Neuronal stem cell (in vitro differentiated cells): Measurements from ENCODE around the gene CREB5.

ENCODE experiments used
- DNase-seq: peaks from one replicate; pipeline ENCODE4 v3.0.0-alpha.2; 2013; ENCODE audit warnings: low spot score
- H2AFZ ChIP-seq: one replicate; pipeline ENCODE4 v1.6.1; 2013; ENCODE audit warnings: mild to moderate bottlenecking, low read length, inconsistent platforms
- H2AK5ac ChIP-seq: 2 replicates; pipeline ENCODE4 v1.6.1; 2013; ENCODE audit warnings: low read depth, mild to moderate bottlenecking, inconsistent platforms, low read length, moderate library complexity, mixed read lengths
- H2BK120ac ChIP-seq: 2 replicates; pipeline ENCODE4 v1.6.1; 2013; ENCODE audit warnings: low read depth, mild to moderate bottlenecking, inconsistent platforms, low read length, moderate library complexity, mixed read lengths
- H2BK12ac ChIP-seq: one replicate; pipeline ENCODE4 v1.6.1; 2013; ENCODE audit warnings: low read length, inconsistent platforms
- H2BK15ac ChIP-seq: 2 replicates; pipeline ENCODE4 v1.6.1; 2013; ENCODE audit warnings: mild to moderate bottlenecking, low read length, inconsistent platforms, mixed read lengths
- H2BK5ac ChIP-seq: one replicate; pipeline ENCODE4 v1.6.1; 2013; ENCODE audit warnings: inconsistent platforms, mild to moderate bottlenecking, low read length, moderate library complexity
- H3K14ac ChIP-seq: one replicate; pipeline ENCODE4 v1.6.1; 2013; ENCODE audit warnings: low read length, inconsistent platforms
- H3K18ac ChIP-seq: 2 replicates; pipeline ENCODE4 v1.6.1; 2013; ENCODE audit warnings: low read length, inconsistent platforms
- H3K23ac ChIP-seq: 2 replicates; pipeline ENCODE4 v1.6.1; 2013; ENCODE audit warnings: low read depth, mild to moderate bottlenecking, mixed read lengths, low read length, inconsistent platforms; ENCODE audit not compliant: poor library complexity
- H3K27ac ChIP-seq: replicated peaks from 3 replicates; pipeline ENCODE4 v1.5.1; 2013; ENCODE audit warnings: low read length, inconsistent platforms
- H3K27me3 ChIP-seq, 3 experiments: 2 replicates each; pipeline ENCODE4 v1.6.1; 2013; ENCODE audit warnings: low read length in 3 of 3, mild to moderate bottlenecking in 2 of 3, inconsistent platforms in 1 of 3, low read depth in 1 of 3, mixed read lengths in 1 of 3, moderate library complexity in 1 of 3; ENCODE audit not compliant: control insufficient read depth in 3 of 3, insufficient read depth in 3 of 3
- H3K36me3 ChIP-seq, 2 donors: replicated peaks in 1 of 2; 2 replicates each; pipeline ENCODE4 v1.6.1; 2013; ENCODE audit warnings: low read length in 2 of 2; ENCODE audit not compliant: control insufficient read depth in 2 of 2, insufficient read depth in 2 of 2
- H3K4ac ChIP-seq: 2 replicates; pipeline ENCODE4 v1.6.1; 2013; ENCODE audit warnings: inconsistent platforms, mild to moderate bottlenecking, low read length, moderate library complexity
- H3K4me1 ChIP-seq, 2 donors: 1 replicate in 1 of 2; 2 replicates in 1 of 2; pipeline ENCODE4 v1.6.1; 2013; ENCODE audit warnings: low read length in 2 of 2, low read depth in 1 of 2; ENCODE audit not compliant: control insufficient read depth in 2 of 2, insufficient read depth in 1 of 2
- H3K4me2 ChIP-seq: one replicate; pipeline ENCODE4 v1.6.1; 2013; ENCODE audit warnings: mild to moderate bottlenecking, low read length, inconsistent platforms; ENCODE audit not compliant: insufficient read depth, poor library complexity, severe bottlenecking
- H3K4me3 ChIP-seq, 2 donors: 2 replicates each; pipeline ENCODE4 v1.5.1; 2013; ENCODE audit warnings: low read length in 2 of 2, mild to moderate bottlenecking in 2 of 2, inconsistent platforms in 1 of 2, moderate library complexity in 1 of 2
- H3K79me1 ChIP-seq: one replicate; pipeline ENCODE4 v1.6.1; 2013; ENCODE audit warnings: low read depth, mild to moderate bottlenecking, inconsistent platforms, low read length, moderate library complexity
- H3K9ac ChIP-seq: one replicate; pipeline ENCODE4 v1.6.1; 2013; ENCODE audit warnings: mild to moderate bottlenecking, low read depth, low read length, inconsistent platforms; ENCODE audit not compliant: poor library complexity
- H3K9me3 ChIP-seq, 2 donors: replicated peaks in 1 of 2; 2 replicates each; pipeline versions ENCODE3 to v1.6.1; 2013; ENCODE audit warnings: low read length in 2 of 2, mild to moderate bottlenecking in 2 of 2, inconsistent platforms in 1 of 2, low read depth in 1 of 2, mixed read lengths in 1 of 2, moderate library complexity in 1 of 2; ENCODE audit not compliant: control insufficient read depth in 2 of 2, insufficient read depth in 1 of 2
- H4K8ac ChIP-seq: one replicate; pipeline ENCODE4 v1.6.1; 2013; ENCODE audit warnings: low read depth, mild to moderate bottlenecking, inconsistent platforms, low read length, moderate library complexity
- H4K91ac ChIP-seq: one replicate; pipeline ENCODE4 v1.6.1; 2013; ENCODE audit warnings: low read length, low read depth, mild to moderate bottlenecking, inconsistent platforms; ENCODE audit not compliant: poor library complexity
- WGBS, 2 donors: extraction: QIAGEN DNeasy Blood & Tissue Kit; methylation state at CpG; one replicate each; pipeline ENCODE4 v1.1.7; 2013; ENCODE audit warnings: missing lambda C conversion rate in 2 of 2, mixed read lengths in 1 of 2; ENCODE audit not compliant: insufficient read length in 2 of 2, insufficient replicate concordance in 1 of 2; ENCODE audit errors: extremely low coverage in 2 of 2; 5-methylcytosine and 5-hydroxymethylcytosine counted together

CREB5 gene

DNA sequence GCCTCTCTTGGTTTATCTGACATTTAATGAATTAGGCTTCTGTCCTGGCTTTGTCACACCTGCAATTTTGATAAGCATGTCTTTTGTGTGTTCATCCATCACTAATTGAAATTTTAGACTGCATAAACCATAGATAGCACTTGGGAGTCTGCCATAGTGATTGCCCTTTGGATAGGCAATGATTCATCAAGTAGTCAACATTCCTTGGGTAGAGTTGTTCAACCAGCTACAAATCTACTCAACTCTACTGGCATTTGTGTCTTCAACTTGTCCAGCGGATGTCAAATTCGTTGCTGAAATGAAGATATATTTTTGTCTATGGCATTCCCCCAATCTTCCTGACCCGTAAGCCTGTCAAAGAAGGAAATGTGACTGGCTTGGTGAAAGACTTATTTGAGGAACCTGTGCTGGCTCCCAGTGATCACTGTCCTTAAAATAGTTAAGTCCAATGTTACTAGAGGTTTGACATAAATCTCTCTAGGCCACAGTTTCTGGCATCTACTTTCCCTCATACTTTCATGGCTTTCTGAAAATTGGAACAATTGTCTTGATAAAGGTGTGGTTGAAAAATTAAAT, 33.7 kb upstream of the CREB5 start:
- no peak overlapping the region for H2BK120ac ChIP-seq
- no peak overlapping the region for H3K9ac ChIP-seq
- whole genome bisulfite sequencing, 2 donors = no CpG with 5 or more reads among the region's 3 CpGs
- no peak overlapping the region for H2AFZ ChIP-seq
- H3K79me1 ChIP-seq = no peaks in the 10 kb centered on the region
- H2BK15ac ChIP-seq = no peak overlapping the region
- H3K4me1 ChIP-seq = no peaks in the 10 kb centered on the region
- no peak overlapping the region for H3K23ac ChIP-seq
- H3K27ac ChIP-seq = no peak overlapping the region
- no peak overlapping the region for H3K4me3 ChIP-seq
- H3K18ac ChIP-seq = no peak overlapping the region
- no peak overlapping the region for H3K4me2 ChIP-seq
- H2BK12ac ChIP-seq = no peak overlapping the region
- no peaks in the 10 kb centered on the region for H3K36me3 ChIP-seq
- no peak overlapping the region for H3K14ac ChIP-seq
- no peak for DNase-seq
- H3K9me3 ChIP-seq = peaks cover 0 to 2% of the 10 kb centered on the region in 2 donors
- no peak overlapping the region for H4K8ac ChIP-seq
- H3K4ac ChIP-seq = no peak overlapping the region
- no peak overlapping the region for H2BK5ac ChIP-seq
- no peak overlapping the region for H4K91ac ChIP-seq
- peaks cover 0 to 11% (median 0%) of the 10 kb centered on the region in 3 experiments for H3K27me3 ChIP-seq
- H2AK5ac ChIP-seq = no peak overlapping the region

DNA sequence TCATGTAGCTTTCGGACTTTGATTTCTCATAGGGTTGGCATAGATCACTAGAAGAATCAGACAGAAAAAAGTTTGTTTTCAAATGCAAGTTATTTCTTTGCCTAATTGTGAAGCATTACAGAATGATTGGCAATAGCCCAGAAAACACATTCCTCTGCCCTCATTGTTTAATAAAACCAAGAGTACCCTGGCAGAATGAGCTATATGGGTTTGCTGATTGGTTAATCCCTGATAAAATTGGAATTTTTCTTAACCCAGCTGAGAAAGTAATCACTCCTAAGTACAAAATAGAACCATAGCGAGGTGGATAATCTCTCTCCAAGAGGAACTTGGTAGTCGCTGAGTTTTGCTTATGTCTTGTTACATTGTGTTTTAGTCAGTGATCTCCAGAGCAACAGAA, 30.9 kb upstream of the CREB5 start:
- H3K23ac ChIP-seq = no peak overlapping the region
- H3K27ac ChIP-seq = no peak overlapping the region

DNA sequence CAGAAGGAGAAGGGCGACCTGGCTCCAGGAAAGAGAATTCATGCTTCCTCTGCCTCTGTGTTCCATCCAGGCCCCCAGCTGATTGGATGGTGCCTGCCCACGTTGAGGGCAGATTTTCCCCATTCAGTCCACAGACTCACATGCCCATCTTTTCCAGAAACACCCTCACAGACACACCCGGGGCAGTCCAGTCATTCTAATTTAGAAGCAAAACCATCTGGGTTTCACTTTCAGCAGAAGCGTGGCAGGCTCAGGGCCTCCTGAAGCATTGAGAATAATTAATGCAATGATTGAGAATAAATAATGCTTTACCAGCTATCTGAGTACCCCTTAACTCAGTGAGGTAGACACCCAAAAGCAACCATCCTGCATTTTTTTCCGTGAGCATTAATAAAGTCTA, 30.2 kb upstream of the CREB5 start:
- Histone ChIP-seq H3K14ac (no peak overlapping the region), H2AK5ac (no peak overlapping the region), H3K18ac (peak overlapping the region; percentile 22), H2BK12ac (no peak overlapping the region), H3K4ac (no peak overlapping the region), H2AFZ (no peak overlapping the region), H3K4me1 (peaks cover 0 to 3% of the 10 kb centered on the region in 2 donors), H3K79me1 (no peaks in the 10 kb centered on the region), H2BK5ac (no peak overlapping the region), H3K9ac (no peak overlapping the region), H3K23ac (no peak overlapping the region), H2BK15ac (no peak overlapping the region), H3K9me3 (peaks cover 0 to 2% of the 10 kb centered on the region in 2 donors), H3K4me3 (no peak overlapping the region), H2BK120ac (no peak overlapping the region), H3K4me2 (no peak overlapping the region), H3K27me3 (peaks cover 0 to 11% (median 0%) of the 10 kb centered on the region in 3 experiments), H3K27ac (no peak overlapping the region), H4K91ac (no peak overlapping the region), H4K8ac (no peak overlapping the region), H3K36me3 (no peaks in the 10 kb centered on the region)
- no CpG with 5 or more reads among the region's 5 CpGs for WGBS, 2 donors
- DNase-seq = no peak

More for the DNA sequence above, 30.9 kb upstream of the CREB5 start:
- Histone ChIP-seq H2AK5ac (no peak overlapping the region), H3K36me3 (no peaks in the 10 kb centered on the region), H3K4me1 (peaks cover 0 to 3% of the 10 kb centered on the region in 2 donors), H3K4ac (no peak overlapping the region), H2BK120ac (no peak overlapping the region), H3K9ac (no peak overlapping the region), H3K79me1 (no peaks in the 10 kb centered on the region), H2BK15ac (no peak overlapping the region), H3K4me2 (no peak overlapping the region), H2BK12ac (no peak overlapping the region), H3K9me3 (peaks cover 0 to 2% of the 10 kb centered on the region in 2 donors), H3K4me3 (no peak overlapping the region), H3K27me3 (peaks cover 0 to 11% (median 0%) of the 10 kb centered on the region in 3 experiments), H2AFZ (no peak overlapping the region), H2BK5ac (no peak overlapping the region), H4K91ac (no peak overlapping the region), H3K14ac (no peak overlapping the region), H3K18ac (no peak overlapping the region), H4K8ac (no peak overlapping the region)
- no CpG with 5 or more reads among the region's 3 CpGs for WGBS, 2 donors
- DNase-seq = no peak

DNA sequence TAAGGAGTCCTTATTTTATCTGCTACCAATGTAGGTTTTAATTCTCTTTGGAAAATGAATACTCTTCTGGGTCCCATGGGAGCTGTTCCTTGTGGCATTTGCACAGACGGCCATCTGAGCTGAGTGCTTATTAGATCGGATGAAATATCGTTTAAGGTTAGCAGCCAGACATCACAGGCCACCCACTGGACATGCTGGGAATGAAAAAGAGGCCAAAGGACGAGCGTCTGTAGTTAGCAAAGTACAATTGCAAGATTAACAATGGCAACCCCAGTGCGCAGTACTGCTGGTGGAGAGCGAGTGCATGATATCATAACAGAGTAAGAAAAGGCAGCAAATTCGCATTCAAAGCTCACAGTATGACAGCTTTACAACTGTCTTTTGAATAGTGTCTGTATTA, 28.3 kb upstream of the CREB5 start:
- H3K4ac ChIP-seq = no peak overlapping the region
- no peak overlapping the region for H4K8ac ChIP-seq
- no peak overlapping the region for H3K18ac ChIP-seq
- H3K14ac ChIP-seq = no peak overlapping the region
- H2BK120ac ChIP-seq = no peak overlapping the region
- no peak overlapping the region for H2BK5ac ChIP-seq
- no peak overlapping the region for H3K27ac ChIP-seq
- no peak overlapping the region for H2AFZ ChIP-seq
- no peak overlapping the region for H3K4me2 ChIP-seq
- no peak overlapping the region for H3K9ac ChIP-seq
- H3K4me1 ChIP-seq = peaks cover 0 to 3% of the 10 kb centered on the region in 2 donors
- H3K23ac ChIP-seq = no peak overlapping the region
- H3K4me3 ChIP-seq = no peak overlapping the region
- no peak overlapping the region for H2BK12ac ChIP-seq
- H2BK15ac ChIP-seq = no peak overlapping the region
- H3K36me3 ChIP-seq = no peaks in the 10 kb centered on the region
- H4K91ac ChIP-seq = no peak overlapping the region
- DNase-seq = no peak
- H3K27me3 ChIP-seq = peaks cover 0 to 11% (median 0%) of the 10 kb centered on the region in 3 experiments
- no CpG with 5 or more reads among the region's 8 CpGs for WGBS, 2 donors
- peaks cover 0 to 2% of the 10 kb centered on the region in 2 donors for H3K9me3 ChIP-seq
- H2AK5ac ChIP-seq = no peak overlapping the region
- H3K79me1 ChIP-seq = no peaks in the 10 kb centered on the region
